WERI-Rb-1 (cell line): ENCODE measurements around the gene UMPS.

Experiments
- DNase-seq: peaks from one replicate; pipeline ENCODE4 v3.0.0-alpha.2; 2020
- H3K27ac ChIP-seq: fragments of 250-450 bp; sonication (Bioruptor Pico); 2 replicates; pipeline ENCODE4 v1.5.1; 2020; ENCODE audit warnings: mild to moderate bottlenecking, moderate library complexity
- H3K27me3 ChIP-seq: fragments of 250-450 bp; sonication (Bioruptor Pico); 2 replicates; pipeline ENCODE4 v1.5.1; 2021; ENCODE audit warnings: mild to moderate bottlenecking, low read depth, moderate library complexity; ENCODE audit not compliant: insufficient read depth, severe bottlenecking
- H3K36me3 ChIP-seq: fragments of 250-450 bp; sonication (Bioruptor Pico); 2 replicates; pipeline ENCODE4 v1.5.1; 2020; ENCODE audit warnings: mild to moderate bottlenecking, moderate library complexity
- H3K4me3 ChIP-seq: 2 replicates; pipeline ENCODE4 v1.5.1; 2011; ENCODE audit warnings: low read depth, mild to moderate bottlenecking, control low read depth, low read length
- H3K9me3 ChIP-seq: fragments of 250-450 bp; sonication (Bioruptor Pico); 2 replicates; pipeline ENCODE4 v1.5.1; 2021; ENCODE audit warnings: mild to moderate bottlenecking, moderate library complexity; ENCODE audit not compliant: severe bottlenecking
- TF ChIP-seq, protein P1 (sequence below): IDR thresholded peaks from 2 replicates; pipeline ENCODE4 v1.5.1; 2011; ENCODE audit warnings: low read depth, mild to moderate bottlenecking, control low read depth, inconsistent platforms, low read length

UMPS gene

DNA sequence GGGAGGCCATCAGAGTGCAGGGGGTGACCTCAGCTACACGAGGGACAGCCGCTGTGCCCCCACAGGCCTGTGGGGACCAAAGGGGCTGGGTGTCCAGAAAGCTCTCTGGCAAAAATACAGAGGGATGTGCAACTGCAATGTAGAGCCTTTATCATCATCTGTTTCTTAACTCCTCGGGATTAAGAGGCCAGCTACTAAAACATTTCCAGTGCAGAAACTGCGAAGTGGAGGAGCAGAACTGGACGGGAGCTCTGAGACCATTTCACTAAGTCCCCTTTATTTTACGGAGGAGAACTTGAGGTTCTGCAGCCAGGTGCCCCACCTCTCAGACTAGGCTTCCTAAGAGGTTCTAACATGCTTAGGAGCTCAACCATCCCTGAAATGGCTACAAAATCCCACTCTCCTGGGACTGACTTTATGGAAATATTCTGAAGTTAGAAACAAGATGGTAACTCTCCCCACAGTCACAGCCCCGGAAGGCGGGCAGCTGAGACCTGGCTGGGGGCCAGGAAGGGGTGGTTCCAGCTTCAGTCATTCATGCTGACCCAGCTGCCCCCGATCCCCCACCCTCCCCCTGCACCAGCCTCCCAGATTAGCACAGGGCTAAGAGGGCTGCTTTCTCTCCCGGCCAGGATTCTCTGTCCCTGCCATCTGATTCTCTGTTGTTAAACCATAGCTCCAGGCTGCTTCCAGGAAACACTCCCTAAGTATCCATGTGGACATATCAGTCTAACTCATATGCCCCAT is 40.3 kb downstream of the UMPS start:
- H3K4me3 ChIP-seq, result peak overlapping the region; percentile 22
- TF ChIP-seq, protein P1, sequence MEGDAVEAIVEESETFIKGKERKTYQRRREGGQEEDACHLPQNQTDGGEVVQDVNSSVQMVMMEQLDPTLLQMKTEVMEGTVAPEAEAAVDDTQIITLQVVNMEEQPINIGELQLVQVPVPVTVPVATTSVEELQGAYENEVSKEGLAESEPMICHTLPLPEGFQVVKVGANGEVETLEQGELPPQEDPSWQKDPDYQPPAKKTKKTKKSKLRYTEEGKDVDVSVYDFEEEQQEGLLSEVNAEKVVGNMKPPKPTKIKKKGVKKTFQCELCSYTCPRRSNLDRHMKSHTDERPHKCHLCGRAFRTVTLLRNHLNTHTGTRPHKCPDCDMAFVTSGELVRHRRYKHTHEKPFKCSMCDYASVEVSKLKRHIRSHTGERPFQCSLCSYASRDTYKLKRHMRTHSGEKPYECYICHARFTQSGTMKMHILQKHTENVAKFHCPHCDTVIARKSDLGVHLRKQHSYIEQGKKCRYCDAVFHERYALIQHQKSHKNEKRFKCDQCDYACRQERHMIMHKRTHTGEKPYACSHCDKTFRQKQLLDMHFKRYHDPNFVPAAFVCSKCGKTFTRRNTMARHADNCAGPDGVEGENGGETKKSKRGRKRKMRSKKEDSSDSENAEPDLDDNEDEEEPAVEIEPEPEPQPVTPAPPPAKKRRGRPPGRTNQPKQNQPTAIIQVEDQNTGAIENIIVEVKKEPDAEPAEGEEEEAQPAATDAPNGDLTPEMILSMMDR, result no peak
- DNase-seq, result peak; percentile 86
- no peaks in the 10 kb centered on the region for H3K27me3 ChIP-seq
- H3K36me3 ChIP-seq, result no peaks in the 10 kb centered on the region
- H3K9me3 ChIP-seq, result no peaks in the 10 kb centered on the region
- H3K27ac ChIP-seq, result peak overlapping the region; percentile 52

GRCh38 chr3:124771083-124771445 is 40.8 kb downstream of the UMPS start:
- peak overlapping the region; percentile 52 for H3K27ac ChIP-seq
- no peaks in the 10 kb centered on the region for H3K27me3 ChIP-seq
- H3K36me3 ChIP-seq, result no peaks in the 10 kb centered on the region
- TF ChIP-seq, protein P1, result no peak
- no peak overlapping the region for H3K4me3 ChIP-seq
- no peak for DNase-seq
- no peaks in the 10 kb centered on the region for H3K9me3 ChIP-seq

DNA sequence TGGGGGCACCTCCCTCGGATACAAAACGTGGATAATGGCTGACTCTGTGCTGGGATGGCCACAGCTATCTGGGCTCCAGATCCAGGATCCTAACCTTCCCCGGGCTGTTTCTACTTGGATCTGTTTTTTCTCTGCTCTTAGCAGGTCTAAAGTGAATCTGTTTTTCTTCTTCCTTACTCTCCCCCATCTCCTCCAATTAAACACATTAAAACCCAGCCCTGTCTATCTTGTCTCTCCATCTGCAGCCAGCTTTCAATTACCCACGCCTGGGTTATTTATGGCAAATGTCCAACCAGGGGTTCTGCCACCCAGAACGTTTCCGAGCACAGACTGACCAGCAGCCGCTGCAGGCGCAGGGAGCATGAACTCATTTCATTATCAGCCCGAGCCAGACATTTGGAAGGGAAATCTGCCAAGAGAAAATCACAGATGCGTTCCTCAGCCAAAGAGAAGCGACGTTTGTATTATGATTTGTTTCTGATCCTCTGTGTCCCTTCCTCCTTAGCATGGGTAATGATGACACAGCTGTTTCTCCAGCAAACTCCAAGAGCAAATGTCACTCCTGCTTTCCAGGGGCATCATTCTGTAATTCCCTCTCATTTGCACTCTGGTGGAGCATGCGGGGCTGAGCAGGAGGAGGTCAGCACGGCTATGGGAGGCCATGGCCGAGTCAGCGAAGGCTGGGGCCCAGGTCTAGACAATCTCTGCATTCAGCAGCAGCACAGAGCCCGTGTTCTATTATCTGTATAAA is 42.0 kb downstream of the UMPS start:
- Histone ChIP-seq H3K9me3 (no peaks in the 10 kb centered on the region), H3K36me3 (no peaks in the 10 kb centered on the region), H3K27ac (no peak overlapping the region), H3K27me3 (no peaks in the 10 kb centered on the region), H3K4me3 (no peak overlapping the region)
- TF ChIP-seq, protein P1, result no peak
- DNase-seq, result peak; percentile 12

DNA sequence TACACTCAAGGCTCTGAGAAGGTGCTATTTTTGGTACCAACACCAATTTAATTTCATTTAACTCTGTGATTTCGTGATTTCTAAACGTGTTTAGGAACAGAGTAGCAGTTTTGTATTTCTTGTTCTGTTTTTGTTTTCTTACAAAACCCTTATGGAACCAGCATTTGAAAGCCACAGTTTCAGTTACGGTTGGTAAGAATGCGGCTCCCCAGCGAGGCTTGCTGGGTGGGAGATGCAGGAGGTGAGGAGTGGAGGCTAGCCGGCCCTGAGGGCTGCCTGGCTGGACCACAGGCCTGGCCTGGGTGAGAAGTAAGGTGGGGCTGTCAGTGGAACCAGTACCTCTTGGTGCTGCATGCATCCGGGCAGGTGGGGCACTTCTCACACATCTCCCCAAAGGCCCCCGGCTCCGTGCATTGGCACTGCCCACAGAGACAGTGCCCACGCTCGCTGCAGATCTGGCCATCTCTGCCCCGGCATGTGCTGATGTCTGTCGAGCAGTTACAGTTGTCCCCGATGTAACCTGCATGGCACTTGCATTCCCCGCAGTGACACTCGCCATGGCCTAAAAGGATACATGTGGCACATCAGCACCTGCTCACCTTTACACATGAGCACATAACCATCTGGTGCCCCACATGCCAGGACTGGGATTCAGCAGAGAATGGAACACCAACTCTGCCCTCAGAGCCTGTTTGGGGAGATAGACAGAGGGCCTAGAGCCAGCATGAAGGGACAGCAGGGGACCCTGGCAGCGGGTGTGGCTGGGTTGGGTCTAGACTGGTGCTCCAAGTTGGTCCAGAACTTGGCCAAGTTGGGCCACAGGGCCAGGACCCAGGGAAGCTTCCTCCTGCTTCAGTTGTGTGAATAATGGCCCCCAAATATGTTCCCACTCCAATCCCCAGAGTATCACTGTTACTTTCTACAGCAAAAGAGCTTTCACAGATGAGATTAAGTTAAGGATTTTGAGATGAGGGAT is 43.4 kb downstream of the UMPS start:
- no peak overlapping the region for H3K27ac ChIP-seq
- DNase-seq, result no peak
- TF ChIP-seq, protein P1, result no peak
- H3K36me3 ChIP-seq, result no peaks in the 10 kb centered on the region
- no peaks in the 10 kb centered on the region for H3K9me3 ChIP-seq
- no peak overlapping the region for H3K4me3 ChIP-seq
- H3K27me3 ChIP-seq, result no peaks in the 10 kb centered on the region

- TF ChIP-seq, protein P1, result no peak
- no peaks in the 10 kb centered on the region for H3K9me3 ChIP-seq
- DNase-seq, result no peak
- no peak overlapping the region for H3K4me3 ChIP-seq
- H3K36me3 ChIP-seq, result no peaks in the 10 kb centered on the region
- H3K27ac ChIP-seq, result no peak overlapping the region
- no peaks in the 10 kb centered on the region for H3K27me3 ChIP-seq
Measured at GRCh38 chr3:124774327-124774718, 44.1 kb downstream of the UMPS start.
